GM12878 (cell line): ENCODE data around the gene TRPM3. TPM values are rescaled to one million over a fixed set of nuclear protein-coding genes. Genes with fewer than 3 reads are reported as not detected.

Experiments used
- ATAC-seq: fragments of 200-7000 bp; cut with Tn5 transposase; 3 replicates; pipeline ENCODE4 v1.9.1; 2020; ENCODE audit warnings: mild to moderate bottlenecking, moderate library complexity
- BruUV-seq: library from RNA; stranded (reverse); fragments of 400-500 nt; replicated peaks from 2 replicates; lab custom pipeline; 2021; lab: Mats Ljungman, UMichigan
- CTCF ChIA-PET: fragments of 300-600 bp; sonication (Branson Sonifier 250); formaldehyde crosslinking; extraction: SDS; loops from one replicate; lab custom pipeline; 2021; ENCODE audit warnings: inconsistent platforms; lab: Yijun Ruan, JAX
- POLR2A ChIA-PET: fragments of 350-600 bp; formaldehyde crosslinking; extraction: SDS; loops from one replicate; lab custom pipeline; 2021; ENCODE audit warnings: inconsistent platforms; lab: Charles Lee
- RAD21 ChIA-PET: fragments of 300-600 bp; sonication (Branson Sonifier 250); formaldehyde crosslinking; loops from one replicate; lab custom pipeline; 2023; ENCODE audit warnings: antibody characterized with exemption; ENCODE audit not compliant: unreplicated experiment; lab: Charles Lee
- SMC1A ChIA-PET: fragments of 300-600 bp; sonication (Branson Sonifier 250); formaldehyde crosslinking; loops from one replicate; lab custom pipeline; 2023; ENCODE audit not compliant: unreplicated experiment, uncharacterized antibody; lab: Charles Lee
- DNase-seq: peaks from one replicate; pipeline ENCODE4 v3.0.0-alpha.2; 2011; ENCODE audit warnings: low read depth, low spot score
- FAIRE-seq: peaks from 3 replicates; lab custom pipeline; 2011; peaks lifted over from hg19 to GRCh38; lab: Jason Lieb, UNC
- H2AFZ ChIP-seq: 2 replicates; pipeline ENCODE4 v1.6.0; 2011; ENCODE audit warnings: low read depth, low read length, control low read depth; ENCODE audit not compliant: control insufficient read depth
- H3K27ac ChIP-seq: 2 replicates; pipeline ENCODE4 v1.5.1; 2011; ENCODE audit warnings: control low read depth; ENCODE audit not compliant: control insufficient read depth, insufficient read depth
- H3K27me3 ChIP-seq, 2 experiments: replicated peaks in 1 of 2; 2 replicates each; pipeline versions ENCODE4 v1.6.0 to v1.6.1; 2011; ENCODE audit warnings: low read length in 1 of 2; ENCODE audit not compliant: control insufficient read depth in 2 of 2, insufficient read depth in 2 of 2
- H3K36me3 ChIP-seq, 2 experiments: 2 replicates each; pipeline ENCODE4 v1.5.1; 2011; ENCODE audit warnings: low read length in 1 of 2; ENCODE audit not compliant: control insufficient read depth in 2 of 2, insufficient read depth in 2 of 2
- H3K4me1 ChIP-seq: 2 replicates; pipeline ENCODE4 v1.6.1; 2011; ENCODE audit warnings: mild to moderate bottlenecking, low read length, moderate library complexity, mixed read lengths; ENCODE audit not compliant: control insufficient read depth, insufficient read depth
- H3K4me2 ChIP-seq: 2 replicates; pipeline ENCODE4 v1.6.0; 2011; ENCODE audit warnings: control low read depth; ENCODE audit not compliant: control insufficient read depth, insufficient read depth
- H3K4me3 ChIP-seq: fragments of 200-600 bp; sonication (generic); 2 replicates; pipeline ENCODE4 v1.5.1; 2016
- H3K79me2 ChIP-seq: 2 replicates; pipeline ENCODE4 v1.6.0; 2011; ENCODE audit warnings: low read length; ENCODE audit not compliant: control insufficient read depth, insufficient read depth
- H3K9ac ChIP-seq: 2 replicates; pipeline ENCODE4 v1.8.0; 2011; ENCODE audit warnings: low read length, control low read depth, mixed read lengths; ENCODE audit not compliant: control insufficient read depth, insufficient read depth
- H3K9me3 ChIP-seq: replicated peaks from 3 replicates; pipeline ENCODE4 v1.5.1; 2011; ENCODE audit warnings: mild to moderate bottlenecking, low read length; ENCODE audit not compliant: control insufficient read depth, insufficient read depth
- H4K20me1 ChIP-seq: 2 replicates; pipeline ENCODE4 v1.6.0; 2011; ENCODE audit not compliant: control insufficient read depth, insufficient read depth
- CHD2 ChIP-seq: IDR thresholded peaks from 2 replicates; pipeline ENCODE4 v1.6.1; 2011; ENCODE audit warnings: low read depth, low read length, improper control_type of control experiment, borderline replicate concordance
- CREB1 ChIP-seq: IDR thresholded peaks from 2 replicates; pipeline ENCODE4 v1.6.1; 2012; ENCODE audit warnings: low read depth, mild to moderate bottlenecking, inconsistent platforms
- CREM ChIP-seq: IDR thresholded peaks from 2 replicates; pipeline ENCODE4 v1.6.1; 2014; ENCODE audit warnings: antibody characterized with exemption, low read depth
- NR2C2 ChIP-seq: IDR thresholded peaks from 2 replicates; pipeline ENCODE4 v1.6.1; 2011; ENCODE audit warnings: borderline replicate concordance, low read depth; ENCODE audit not compliant: control insufficient read depth, insufficient read length
- NRF1 ChIP-seq: conservative IDR thresholded peaks from 2 replicates; pipeline ENCODE4 v1.6.1; 2011; ENCODE audit warnings: mild to moderate bottlenecking, low read depth, low read length, improper control_type of control experiment
- PAX5 ChIP-seq: IDR thresholded peaks from 2 replicates; pipeline ENCODE4 v1.6.1; 2011; ENCODE audit warnings: low read depth, low read length, borderline replicate concordance
- PML ChIP-seq: IDR thresholded peaks from 2 replicates; pipeline ENCODE4 v1.6.1; 2012; ENCODE audit warnings: low read length, inconsistent platforms
- POLR2A ChIP-seq: IDR thresholded peaks from 2 replicates; pipeline ENCODE4 v1.6.1; 2011; ENCODE audit warnings: low read depth, mild to moderate bottlenecking, low read length
- POLR2AphosphoS5 ChIP-seq: IDR thresholded peaks from 2 replicates; pipeline ENCODE4 v1.6.1; 2011; ENCODE audit warnings: mild to moderate bottlenecking, low read length, inconsistent platforms
- RELA ChIP-seq: fragments of 450-650 bp; IDR thresholded peaks from 2 replicates; pipeline ENCODE4 v1.8.0; 2014; ENCODE audit warnings: borderline replicate concordance; ENCODE audit not compliant: partially characterized antibody
- RFX5 ChIP-seq: IDR thresholded peaks from 2 replicates; pipeline ENCODE4 v1.6.1; 2011; ENCODE audit warnings: low read depth, low read length, improper control_type of control experiment
- ZNF384 ChIP-seq: IDR thresholded peaks from 2 replicates; pipeline ENCODE4 v1.6.1; 2012; ENCODE audit warnings: low read depth, mild to moderate bottlenecking, low read length, improper control_type of control experiment, borderline replicate concordance
- WGBS: methylation state at CpG from one replicate; pipeline ENCODE4 v1.1.6; 2016; ENCODE audit warnings: low lambda C conversion rate; ENCODE audit not compliant: insufficient replicate concordance, insufficient coverage; ENCODE audit errors: missing lambda C conversion rate; 5-methylcytosine and 5-hydroxymethylcytosine counted together
- in situ Hi-C: fragments of 300-500 bp; cut with MboI; formaldehyde crosslinking; loops from 9 replicates; pipeline ENCODE4 v1.14.3; 2018; ENCODE audit warnings: mixed read lengths
- intact Hi-C: fragments of 100-400 bp; cut with micrococcal nuclease; formaldehyde crosslinking; loops from one replicate; pipeline ENCODE4 v1.14.2; 2022; ENCODE audit not compliant: unreplicated experiment
- polyA plus RNA-seq, 11 experiments: library from polyadenylated mRNA; depleted of rRNA in 4 of 11; unstranded in 6 of 11; stranded (reverse) in 5 of 11; fragments of >200 nt; fragmentation: Nextera tagmentation in 4 of 11; fragmentation: Illumina TruSeq in 1 of 11; extraction: Ambion mirVana in 4 of 11; extraction: Trizol in 1 of 11; gene quantifications; 1 replicate in 1 of 11; 2 replicates in 10 of 11; pipeline versions ENCODE4 v1.2.1 to v1.2.3, GENCODE V29; 2011 to 2016; ENCODE audit warnings: inconsistent platforms in 2 of 11, missing spikeins in 2 of 11, low read depth in 1 of 11
- total RNA-seq, 4 experiments: library from RNA; depleted of rRNA in 3 of 4; stranded (reverse); fragments of >200 nt in 3 of 4; fragmentation: Illumina TruSeq in 1 of 4; extraction: Trizol in 1 of 4; gene quantifications; 2 replicates each; pipeline versions ENCODE4 v1.2.1 to v1.2.3, GENCODE V29; 2013 to 2021

TRPM3 gene
- total and polyA plus RNA-seq, 10 of the 15 experiments (the other 5 are each of a cell fraction or from before 2014, with no cell fraction given): not detected

- H3K4me2 ChIP-seq: no peak overlapping the region
- ChIA-PET SMC1A (no interaction called here), CTCF (interaction anchor here (2.0 kb wide), 1 partner anchor 267 kb away, joined by 5 read pairs; no protein-coding TSS in a partner anchor), RAD21 (interaction anchor here (0.6 kb wide), 1 partner anchor 133 kb away, joined by 5 read pairs; no protein-coding TSS in a partner anchor), POLR2A (no interaction called here)
- FAIRE-seq (no peak), DNase-seq (no peak), ATAC-seq (no peak)
- no peaks in the 10 kb centered on the region for H4K20me1 ChIP-seq
- H3K79me2 ChIP-seq: no peaks in the 10 kb centered on the region
- intact Hi-C loops (no loop called here), in situ Hi-C loops (loop anchor here (10.0 kb wide), 1 partner anchor 163 kb away; no protein-coding TSS in a partner anchor)
- BruUV-seq: no TSS peak
- no peak overlapping the region for H2AFZ ChIP-seq
- no peak overlapping the region for H3K27ac ChIP-seq
- no peak overlapping the region for H3K9ac ChIP-seq
- H3K4me3 ChIP-seq: no peak overlapping the region
- H3K27me3 ChIP-seq: no peaks in the 10 kb centered on the region
- WGBS: 55% methylated on average over 5 of the region's 5 CpGs
- no peak for TF ChIP-seq PML
- no peak for TF ChIP-seq CREM
- TF ChIP-seq CREB1: no peak
- no peak for TF ChIP-seq NRF1
- TF ChIP-seq POLR2AphosphoS5: no peak
- TF ChIP-seq NR2C2: no peak
- TF ChIP-seq RELA: no peak
- H3K36me3 ChIP-seq: no peaks in the 10 kb centered on the region
- no peaks in the 10 kb centered on the region for H3K4me1 ChIP-seq
- peaks cover 2% of the 10 kb centered on the region; the same call in 1 of the 3 replicates for H3K9me3 ChIP-seq
These were observed 514.1 kb downstream of the TRPM3 start for GRCh38 chr9:70607329-70607728.

GRCh38 chr9:70603020-70603411 is 518.4 kb downstream of the TRPM3 start:
- H3K9ac ChIP-seq: no peak overlapping the region
- WGBS: 40% methylated on average over 6 of the region's 6 CpGs
- intact Hi-C loops: loop anchor here (5.0 kb wide), 2 partner anchors 121 to 191 kb away; partner anchors contain the start of gene KLF9
- DNase-seq (no peak), ATAC-seq (no peak)
- CTCF ChIA-PET: interaction anchor here (0.6 to 3.9 kb wide), 66 partner anchors 9 to 632 kb away, joined by 3 to 75 read pairs (median 4); partner anchors contain the start of gene KLF9
- RAD21 ChIA-PET: interaction anchor here (0.5 to 1.8 kb wide), 46 partner anchors 10 to 631 kb away, joined by 3 to 38 read pairs (median 4); partner anchors contain the start of genes KLF9 and SMC5
- H3K4me2 ChIP-seq: no peak overlapping the region
- in situ Hi-C loops: loop anchor here (5.0 to 10.0 kb wide), 3 partner anchors 158 to 631 kb away; no protein-coding TSS in a partner anchor
- TF ChIP-seq CHD2 (no peak), PAX5 (no peak), ZNF384 (no peak), POLR2A (no peak), RFX5 (no peak)
- TF ChIP-seq, all 136 proteins: peak for 0
- no peaks in the 10 kb centered on the region for H3K79me2 ChIP-seq
- peaks cover 2% of the 10 kb centered on the region; the same call in 1 of the 3 replicates for H3K9me3 ChIP-seq
- H4K20me1 ChIP-seq: no peaks in the 10 kb centered on the region
- no TSS peak for BruUV-seq
- POLR2A ChIA-PET: interaction anchor here (0.6 kb wide), 1 partner anchor 156 kb away, joined by 3 read pairs; no protein-coding TSS in a partner anchor
- no peak overlapping the region for H3K27ac ChIP-seq
- no peak overlapping the region for H2AFZ ChIP-seq
- no peak for FAIRE-seq
- no peaks in the 10 kb centered on the region for H3K4me1 ChIP-seq
- no peaks in the 10 kb centered on the region for H3K27me3 ChIP-seq
- H3K36me3 ChIP-seq: no peaks in the 10 kb centered on the region
- SMC1A ChIA-PET: interaction anchor here (0.5 to 2.2 kb wide), 47 partner anchors 9 to 631 kb away, joined by 3 to 54 read pairs (median 4); partner anchors contain the start of gene KLF9
- H3K4me3 ChIP-seq: no peak overlapping the region
